ENCODE results near the gene CHKB. TPM values are rescaled to one million over a fixed set of nuclear protein-coding genes. Genes with fewer than 3 reads are reported as not detected.

Gene CHKB
- total RNA-seq, 4 donors from 2014 or later: 20.7 to 43.5 (median 33.0) TPM

DNA sequence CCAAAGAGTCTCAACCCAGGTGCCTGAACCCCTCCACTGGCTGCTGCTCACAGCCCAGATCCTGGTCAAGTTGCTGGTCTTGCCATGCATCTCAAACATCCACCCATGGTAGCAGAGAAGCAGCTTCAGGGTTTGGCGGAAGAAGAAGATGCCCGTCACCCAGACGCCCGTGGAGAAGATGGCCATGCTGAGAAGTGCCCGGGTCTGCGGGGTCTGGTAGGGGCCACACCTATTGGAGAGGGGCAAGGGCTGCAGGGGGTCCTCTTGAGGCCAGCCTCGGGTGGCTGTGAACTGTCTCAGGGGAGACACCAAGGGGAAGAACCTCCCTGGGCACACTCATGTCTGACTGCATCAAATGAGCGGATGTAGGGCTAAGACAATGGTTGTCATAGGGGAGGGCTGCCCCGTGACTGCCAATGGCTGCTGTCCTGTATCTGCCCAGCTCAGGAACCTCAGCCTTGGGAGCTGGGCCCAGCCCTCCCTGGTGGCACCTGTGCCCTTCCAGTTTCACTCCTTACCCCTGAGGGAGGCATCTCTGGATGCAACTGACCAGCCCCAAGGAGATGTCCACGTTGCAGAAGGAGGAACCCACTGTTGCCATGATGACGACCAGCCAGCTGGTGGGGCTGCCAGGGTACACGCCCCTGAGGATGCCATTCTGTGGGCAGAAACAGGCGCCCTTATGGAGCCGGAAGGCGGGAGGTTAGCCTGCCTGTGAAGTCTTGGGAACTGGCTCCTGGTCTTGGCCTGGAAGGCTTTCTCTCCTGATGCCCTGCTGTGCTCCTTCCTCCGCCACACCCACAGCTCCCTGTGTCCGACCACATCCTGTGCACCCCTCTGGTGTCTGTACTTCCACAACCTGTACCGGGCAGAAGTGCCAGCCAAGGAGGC is 5.6 kb downstream of the CHKB start:
- H3K27me3 ChIP-seq: peaks cover 0 to 8% (median 0%) of the 10 kb centered on the region in 4 donors
- TF ChIP-seq POLR2A (IDR thresholded peaks at IDR 0.05; ENCODE audit: low read depth) (no peak), POLR2AphosphoS5 (IDR thresholded peaks at IDR 0.05) (no peak), EP300 (IDR thresholded peaks at IDR 0.05) (no peak)
- H3K27ac ChIP-seq (replicated peaks in 1 of 4): no peak overlapping the region
- peak overlapping the region; percentile 36 to 60 (median 51) for H3K4me3 ChIP-seq
- H3K4me1 ChIP-seq: peaks cover 30 to 49% (median 41%) of the 10 kb centered on the region in 4 donors
- intact Hi-C loops (cut with DNase I): no loop called here
- no peak for DNase-seq (ENCODE audit: extremely low spot score)
- no peaks in the 10 kb centered on the region for H3K9me3 ChIP-seq
- WGBS: 87% methylated on average over 15 of the region's 18 CpGs
- peaks cover 0 to 57% (median 40%) of the 10 kb centered on the region in 4 donors for H3K36me3 ChIP-seq

DNA sequence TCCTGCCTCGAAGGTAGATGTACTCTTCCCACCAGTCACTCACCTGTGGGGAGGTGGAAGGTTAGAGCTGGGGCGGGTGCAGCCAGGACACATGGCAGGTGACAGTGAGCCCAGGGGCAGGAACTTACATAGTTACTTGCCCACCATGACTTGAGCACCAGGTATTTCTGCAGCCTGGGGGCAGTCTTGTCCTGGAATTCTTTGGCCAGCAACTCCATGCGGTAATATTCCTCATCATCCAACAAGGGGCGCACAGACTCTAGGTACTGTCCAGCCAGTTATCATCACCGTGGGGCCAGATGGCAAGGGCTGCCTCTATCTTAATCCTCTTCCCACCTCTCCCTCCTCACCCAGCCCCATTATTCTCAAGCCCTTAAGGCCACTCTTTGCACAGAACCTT is 6.6 kb downstream of the CHKB start:
- 53% methylated on average over 3 of the region's 5 CpGs for WGBS
- no peak overlapping the region for H3K27ac ChIP-seq (replicated peaks in 1 of 4)
- H3K9me3 ChIP-seq: no peaks in the 10 kb centered on the region
- H3K4me3 ChIP-seq: no peak overlapping the region
- intact Hi-C loops (cut with DNase I): no loop called here
- TF ChIP-seq POLR2A (IDR thresholded peaks at IDR 0.05; ENCODE audit: low read depth) (no peak), CTCF (IDR thresholded peaks at IDR 0.05) (peak in 1 of 3 experiments; percentile 9), POLR2AphosphoS5 (IDR thresholded peaks at IDR 0.05) (no peak)
- DNase-seq (ENCODE audit: extremely low spot score): no peak
- H3K27me3 ChIP-seq: peaks cover 0 to 8% (median 0%) of the 10 kb centered on the region in 4 donors
- H3K36me3 ChIP-seq: peaks cover 7 to 63% (median 47%) of the 10 kb centered on the region in 4 donors
- H3K4me1 ChIP-seq: peaks cover 20 to 40% (median 31%) of the 10 kb centered on the region in 4 donors

DNA sequence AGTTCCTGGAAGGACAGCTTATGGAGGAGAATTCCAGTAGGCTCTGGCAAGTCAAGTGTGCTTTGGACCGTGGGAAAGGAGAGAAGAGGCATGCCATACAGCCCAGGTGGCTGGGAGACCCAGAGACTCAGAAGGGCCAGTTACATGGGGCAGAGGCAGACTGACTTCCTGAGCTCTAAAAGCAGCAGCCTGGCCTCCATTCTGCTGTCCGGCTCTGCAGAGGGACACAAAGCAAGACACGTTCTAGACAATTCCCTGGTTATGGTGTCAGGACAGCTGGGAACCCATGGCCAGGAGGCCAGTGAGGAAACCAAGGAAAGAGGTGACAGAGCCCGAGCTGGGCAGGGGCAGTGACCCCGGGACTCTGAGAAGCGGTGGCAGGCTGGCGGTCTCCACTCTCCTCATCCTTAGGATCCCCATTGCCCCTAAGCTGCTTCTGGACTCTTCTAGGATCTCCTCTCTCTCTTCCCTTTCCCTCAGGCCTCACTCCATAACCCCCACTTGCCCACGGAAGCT is 7.2 kb downstream of the CHKB start:
- no peak for TF ChIP-seq POLR2A (IDR thresholded peaks at IDR 0.05; ENCODE audit: low read depth)
- TF ChIP-seq POLR2AphosphoS5 (IDR thresholded peaks at IDR 0.05): no peak
- no peak for TF ChIP-seq CTCF (IDR thresholded peaks at IDR 0.05)
- no peak for TF ChIP-seq EP300 (IDR thresholded peaks at IDR 0.05)
- DNase-seq (ENCODE audit: extremely low spot score): no peak
- Histone ChIP-seq H3K9me3 (no peaks in the 10 kb centered on the region), H3K36me3 (peaks cover 7 to 63% (median 47%) of the 10 kb centered on the region in 4 donors), H3K27ac (replicated peaks in 1 of 4) (no peak overlapping the region), H3K4me1 (peaks cover 20 to 35% (median 27%) of the 10 kb centered on the region in 4 donors), H3K27me3 (peaks cover 0 to 8% (median 0%) of the 10 kb centered on the region in 4 donors), H3K4me3 (no peak overlapping the region)
- intact Hi-C loops (cut with DNase I): no loop called here
- 88% methylated on average over 4 of the region's 8 CpGs for WGBS

DNA sequence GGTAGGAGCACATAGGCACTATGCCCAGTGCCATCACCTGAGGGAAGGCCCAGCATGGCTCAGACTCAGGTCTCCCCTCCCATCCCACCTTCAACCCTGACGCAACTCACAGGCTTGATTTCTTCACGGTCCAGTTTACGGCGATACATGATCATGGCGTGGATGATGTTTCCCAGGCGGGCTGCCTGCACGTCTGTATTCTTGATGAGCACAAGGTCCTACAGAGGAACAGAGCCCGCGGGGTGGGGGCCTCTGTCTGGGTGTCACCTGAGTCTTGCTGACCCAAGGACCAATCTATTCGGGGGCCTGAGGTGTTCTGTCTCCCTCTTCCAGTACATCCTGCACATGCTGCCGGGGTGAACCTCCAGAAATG is 8.3 kb downstream of the CHKB start:
- Histone ChIP-seq H3K4me1 (peaks cover 20 to 24% (median 24%) of the 10 kb centered on the region in 4 donors), H3K9me3 (no peaks in the 10 kb centered on the region), H3K27me3 (peaks cover 0 to 8% (median 0%) of the 10 kb centered on the region in 4 donors), H3K36me3 (peaks cover 7 to 69% (median 47%) of the 10 kb centered on the region in 4 donors), H3K4me3 (no peak overlapping the region), H3K27ac (replicated peaks in 1 of 4) (no peak overlapping the region)
- intact Hi-C loops (cut with DNase I): no loop called here
- no peak for TF ChIP-seq CTCF (IDR thresholded peaks at IDR 0.05)
- no peak for TF ChIP-seq POLR2A (IDR thresholded peaks at IDR 0.05; ENCODE audit: low read depth)
- no peak for TF ChIP-seq EP300 (IDR thresholded peaks at IDR 0.05)
- TF ChIP-seq POLR2AphosphoS5 (IDR thresholded peaks at IDR 0.05): no peak
- 90% methylated on average over 10 of the region's 11 CpGs for WGBS
- DNase-seq (ENCODE audit: extremely low spot score): no peak

Data from esophagus muscularis mucosa (tissue), 4 donors.